H1 (cell line): ENCODE measurements around the gene SPDEF.

Experiments used
- POLR2A ChIP-seq, 2 experiments: IDR thresholded peaks; 1 replicate in 1 of 2; 2 replicates in 1 of 2; pipeline ENCODE4 v1.6.1; 2011; ENCODE audit warnings: low read depth in 2 of 2, low read length in 2 of 2, mild to moderate bottlenecking in 2 of 2; ENCODE audit errors: control extremely low read depth in 1 of 2
- SP1 ChIP-seq: IDR thresholded peaks from 2 replicates; pipeline ENCODE4 v1.6.1; 2011; ENCODE audit warnings: low read depth, low read length

DNA sequence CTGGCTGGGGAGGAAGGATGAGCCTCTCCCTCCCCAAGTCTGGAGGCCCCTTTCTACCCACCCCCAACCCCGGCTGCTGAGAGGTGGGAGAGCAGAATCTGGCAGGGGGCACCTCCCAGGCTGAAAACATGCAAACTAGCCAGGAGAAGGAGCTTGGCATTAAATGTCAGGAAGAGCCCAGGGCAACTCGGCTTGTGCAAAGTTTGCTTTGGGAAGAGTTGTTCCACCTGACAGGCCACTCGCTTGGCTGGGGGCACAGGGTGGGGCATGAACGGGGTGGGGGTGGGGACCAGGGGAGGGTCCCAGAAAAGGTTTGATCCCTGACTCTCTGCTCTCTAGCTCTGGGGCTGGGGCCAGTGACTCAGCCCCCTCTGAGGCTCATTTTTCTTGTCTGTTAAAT lies 3.0 kb downstream of the SPDEF start:
- TF ChIP-seq POLR2A (IDR thresholded peaks at IDR 0.05; ENCODE audit: control extremely low read depth in 1 of 2, low read depth in 2 of 2, low read length in 2 of 2) (no peak), SP1 (no peak)
